ENCODE results near the gene BABAM2.

The BABAM2 gene

GRCh38 chr2:28349546-28350165, 459.1 kb downstream of the BABAM2 start:
- Histone ChIP-seq H3K27ac (ENCODE audit: low read depth, low read length, severe bottlenecking) (no peak overlapping the region), H3K4me1 (ENCODE audit: control insufficient read depth, insufficient read depth, low read length, poor library complexity, severe bottlenecking) (peaks cover 20% of the 10 kb centered on the region), H3K9me3 (ENCODE audit: control insufficient read depth, low read length) (no peaks in the 10 kb centered on the region), H3K36me3 (ENCODE audit: control insufficient read depth, insufficient read depth, low read length) (no peaks in the 10 kb centered on the region), H3K4me3 (ENCODE audit: extremely low read depth, insufficient read depth, low read length, poor library complexity, severe bottlenecking) (no peak overlapping the region)
- 81 to 89% methylated on average over 7 to 8 of the region's 11 CpGs for WGBS, 2 experiments (ENCODE audit: insufficient coverage in 2 of 2)

- no peaks in the 10 kb centered on the region for H3K36me3 ChIP-seq (ENCODE audit: control insufficient read depth, insufficient read depth, low read length)
- peaks cover 18% of the 10 kb centered on the region for H3K4me1 ChIP-seq (ENCODE audit: control insufficient read depth, insufficient read depth, low read length, poor library complexity, severe bottlenecking)
- no peak overlapping the region for H3K27ac ChIP-seq (ENCODE audit: low read depth, low read length, severe bottlenecking)
- WGBS, 2 experiments (ENCODE audit: insufficient coverage in 2 of 2) = 92 to 94% methylated on average over 13 of the region's 17 CpGs
- no peaks in the 10 kb centered on the region for H3K9me3 ChIP-seq (ENCODE audit: control insufficient read depth, low read length)
- H3K4me3 ChIP-seq (ENCODE audit: extremely low read depth, insufficient read depth, low read length, poor library complexity, severe bottlenecking) = no peak overlapping the region
Measured at GRCh38 chr2:28350196-28350595, 459.7 kb downstream of the BABAM2 start.

GRCh38 chr2:28350791-28351285, 460.3 kb downstream of the BABAM2 start:
- H3K4me3 ChIP-seq (ENCODE audit: extremely low read depth, insufficient read depth, low read length, poor library complexity, severe bottlenecking) = no peak overlapping the region
- 84 to 92% methylated on average over 6 to 10 of the region's 11 CpGs for WGBS, 2 experiments (ENCODE audit: insufficient coverage in 2 of 2)
- peaks cover 24% of the 10 kb centered on the region for H3K4me1 ChIP-seq (ENCODE audit: control insufficient read depth, insufficient read depth, low read length, poor library complexity, severe bottlenecking)
- no peaks in the 10 kb centered on the region for H3K36me3 ChIP-seq (ENCODE audit: control insufficient read depth, insufficient read depth, low read length)
- no peak overlapping the region for H3K27ac ChIP-seq (ENCODE audit: low read depth, low read length, severe bottlenecking)
- no peaks in the 10 kb centered on the region for H3K9me3 ChIP-seq (ENCODE audit: control insufficient read depth, low read length)

GRCh38 chr2:28351621-28352020, 461.1 kb downstream of the BABAM2 start:
- Histone ChIP-seq H3K4me3 (ENCODE audit: extremely low read depth, insufficient read depth, low read length, poor library complexity, severe bottlenecking) (no peak overlapping the region), H3K4me1 (ENCODE audit: control insufficient read depth, insufficient read depth, low read length, poor library complexity, severe bottlenecking) (peaks cover 30% of the 10 kb centered on the region), H3K36me3 (ENCODE audit: control insufficient read depth, insufficient read depth, low read length) (no peaks in the 10 kb centered on the region), H3K27ac (ENCODE audit: low read depth, low read length, severe bottlenecking) (peak overlapping the region; percentile 55), H3K9me3 (ENCODE audit: control insufficient read depth, low read length) (no peaks in the 10 kb centered on the region)
- WGBS, 2 experiments (ENCODE audit: insufficient coverage in 2 of 2) = 85 to 88% methylated on average over 4 of the region's 5 CpGs

GRCh38 chr2:28352104-28352503, 461.6 kb downstream of the BABAM2 start:
- WGBS, 2 experiments (ENCODE audit: insufficient coverage in 2 of 2) = 87 to 92% methylated on average over 3 to 5 of the region's 5 CpGs
- Histone ChIP-seq H3K4me3 (ENCODE audit: extremely low read depth, insufficient read depth, low read length, poor library complexity, severe bottlenecking) (no peak overlapping the region), H3K36me3 (ENCODE audit: control insufficient read depth, insufficient read depth, low read length) (no peaks in the 10 kb centered on the region), H3K4me1 (ENCODE audit: control insufficient read depth, insufficient read depth, low read length, poor library complexity, severe bottlenecking) (peaks cover 30% of the 10 kb centered on the region), H3K27ac (ENCODE audit: low read depth, low read length, severe bottlenecking) (peak overlapping the region; percentile 73), H3K9me3 (ENCODE audit: control insufficient read depth, low read length) (no peaks in the 10 kb centered on the region)

- H3K27ac ChIP-seq (ENCODE audit: low read depth, low read length, severe bottlenecking) = peak overlapping the region; percentile 73
- H3K4me3 ChIP-seq (ENCODE audit: extremely low read depth, insufficient read depth, low read length, poor library complexity, severe bottlenecking) = no peak overlapping the region
- no peaks in the 10 kb centered on the region for H3K9me3 ChIP-seq (ENCODE audit: control insufficient read depth, low read length)
- whole genome bisulfite sequencing, 2 experiments (ENCODE audit: insufficient coverage in 2 of 2) = 79 to 82% methylated on average over 14 to 16 of the region's 16 CpGs
- no peaks in the 10 kb centered on the region for H3K36me3 ChIP-seq (ENCODE audit: control insufficient read depth, insufficient read depth, low read length)
- H3K4me1 ChIP-seq (ENCODE audit: control insufficient read depth, insufficient read depth, low read length, poor library complexity, severe bottlenecking) = peaks cover 30% of the 10 kb centered on the region
Measured at GRCh38 chr2:28352610-28353195, 462.2 kb downstream of the BABAM2 start.

- Histone ChIP-seq H3K36me3 (ENCODE audit: control insufficient read depth, insufficient read depth, low read length) (no peaks in the 10 kb centered on the region), H3K9me3 (ENCODE audit: control insufficient read depth, low read length) (no peaks in the 10 kb centered on the region), H3K4me3 (ENCODE audit: extremely low read depth, insufficient read depth, low read length, poor library complexity, severe bottlenecking) (no peak overlapping the region), H3K4me1 (ENCODE audit: control insufficient read depth, insufficient read depth, low read length, poor library complexity, severe bottlenecking) (peaks cover 37% of the 10 kb centered on the region), H3K27ac (ENCODE audit: low read depth, low read length, severe bottlenecking) (no peak overlapping the region)
- WGBS, 2 experiments (ENCODE audit: insufficient coverage in 2 of 2) = 93 to 97% methylated on average over 10 of the region's 10 CpGs
Measured at GRCh38 chr2:28354920-28355520, 464.5 kb downstream of the BABAM2 start.

- WGBS, 2 experiments (ENCODE audit: insufficient coverage in 2 of 2) = 92 to 93% methylated on average over 4 to 5 of the region's 6 CpGs
- H3K4me1 ChIP-seq (ENCODE audit: control insufficient read depth, insufficient read depth, low read length, poor library complexity, severe bottlenecking) = peaks cover 37% of the 10 kb centered on the region
- H3K9me3 ChIP-seq (ENCODE audit: control insufficient read depth, low read length) = no peaks in the 10 kb centered on the region
- H3K27ac ChIP-seq (ENCODE audit: low read depth, low read length, severe bottlenecking) = peak overlapping the region; percentile 87
- no peaks in the 10 kb centered on the region for H3K36me3 ChIP-seq (ENCODE audit: control insufficient read depth, insufficient read depth, low read length)
- no peak overlapping the region for H3K4me3 ChIP-seq (ENCODE audit: extremely low read depth, insufficient read depth, low read length, poor library complexity, severe bottlenecking)
Measured at GRCh38 chr2:28355521-28356094, 465.1 kb downstream of the BABAM2 start.

GRCh38 chr2:28356095-28356911, 465.8 kb downstream of the BABAM2 start:
- Histone ChIP-seq H3K36me3 (ENCODE audit: control insufficient read depth, insufficient read depth, low read length) (no peaks in the 10 kb centered on the region), H3K9me3 (ENCODE audit: control insufficient read depth, low read length) (no peaks in the 10 kb centered on the region), H3K4me3 (ENCODE audit: extremely low read depth, insufficient read depth, low read length, poor library complexity, severe bottlenecking) (no peak overlapping the region), H3K4me1 (ENCODE audit: control insufficient read depth, insufficient read depth, low read length, poor library complexity, severe bottlenecking) (peaks cover 41% of the 10 kb centered on the region), H3K27ac (ENCODE audit: low read depth, low read length, severe bottlenecking) (peak overlapping the region; percentile 87)
- 72 to 84% methylated on average over 11 to 14 of the region's 17 CpGs for WGBS, 2 experiments (ENCODE audit: insufficient coverage in 2 of 2)

- peaks cover 42% of the 10 kb centered on the region for H3K4me1 ChIP-seq (ENCODE audit: control insufficient read depth, insufficient read depth, low read length, poor library complexity, severe bottlenecking)
- H3K4me3 ChIP-seq (ENCODE audit: extremely low read depth, insufficient read depth, low read length, poor library complexity, severe bottlenecking) = no peak overlapping the region
- no peaks in the 10 kb centered on the region for H3K9me3 ChIP-seq (ENCODE audit: control insufficient read depth, low read length)
- WGBS, 2 experiments (ENCODE audit: insufficient coverage in 2 of 2) = 89 to 95% methylated on average over 2 to 3 of the region's 5 CpGs
- no peaks in the 10 kb centered on the region for H3K36me3 ChIP-seq (ENCODE audit: control insufficient read depth, insufficient read depth, low read length)
- no peak overlapping the region for H3K27ac ChIP-seq (ENCODE audit: low read depth, low read length, severe bottlenecking)
Measured at GRCh38 chr2:28357055-28357454, 466.5 kb downstream of the BABAM2 start.

Data from mesodermal cell (in vitro differentiated cells).